Measurements from ENCODE around the gene SESN3. TPM values are rescaled to one million over a fixed set of nuclear protein-coding genes. Genes with fewer than 3 reads are reported as not detected.

SESN3 gene
- total RNA-seq, 1 experiment from 2014 or later: 36.8 TPM

- Histone ChIP-seq H4K20me1 (ENCODE audit: control insufficient read depth, insufficient read depth, insufficient read length) (no peaks in the 10 kb centered on the region), H4K8ac (replicated peaks; ENCODE audit: insufficient read length, low read depth, low read length) (no peak overlapping the region), H2BK5ac (ENCODE audit: insufficient read length, low read length) (no peak overlapping the region), H3K79me1 (ENCODE audit: insufficient read depth, low read depth, low read length, poor library complexity, severe bottlenecking) (no peaks in the 10 kb centered on the region), H4K91ac (ENCODE audit: insufficient read length, low read depth, low read length) (no peak overlapping the region), H2BK120ac (ENCODE audit: low read depth, low read length, poor library complexity, severe bottlenecking) (no peak overlapping the region), H2AFZ (ENCODE audit: low read length) (no peak overlapping the region), H2BK12ac (ENCODE audit: insufficient read length, low read depth, low read length) (no peak overlapping the region), H2BK15ac (ENCODE audit: low read depth, low read length) (no peak overlapping the region), H3K56ac (ENCODE audit: insufficient read length, low read depth, low read length) (no peak overlapping the region), H2BK20ac (ENCODE audit: low read depth, low read length, poor library complexity, severe bottlenecking) (no peak overlapping the region), H3K27me3 (ENCODE audit: insufficient read depth, low read length) (no peaks in the 10 kb centered on the region), H3K14ac (ENCODE audit: insufficient read depth, low read length) (no peak overlapping the region), H3T11ph (ENCODE audit: low read length) (no peak overlapping the region), H3K4ac (ENCODE audit: low read depth, low read length) (no peak overlapping the region), H3K23ac (ENCODE audit: insufficient read length, low read depth, low read length) (no peak overlapping the region), H3K18ac (ENCODE audit: insufficient read length, low read depth, low read length) (no peak overlapping the region), H2AK5ac (ENCODE audit: insufficient read length, low read length) (no peak overlapping the region), H3K27ac (ENCODE audit: insufficient read length, low read depth, low read length) (no peak overlapping the region), H3K9ac (ENCODE audit: extremely low read depth, insufficient read length, low read length) (no peak overlapping the region), H3K23me2 (ENCODE audit: insufficient read length, low read depth, low read length, poor library complexity, severe bottlenecking) (no peaks in the 10 kb centered on the region), H3K4me2 (ENCODE audit: insufficient read depth, insufficient read length, low read length) (no peak overlapping the region), H3K9me3 (ENCODE audit: control insufficient read depth, low read depth, low read length) (no peaks in the 10 kb centered on the region), H3K4me1 (ENCODE audit: insufficient read depth, low read length) (peaks cover 11% of the 10 kb centered on the region), H3K79me2 (ENCODE audit: insufficient read depth, low read length) (no peaks in the 10 kb centered on the region), H4K5ac (ENCODE audit: insufficient read length, low read depth, low read length) (no peak overlapping the region)
- H3K9me3 Mint-ChIP-seq: peaks cover 0 to 3% of the 10 kb centered on the region in 2 experiments; a peak in 1 of 5 replicates
- peak; percentile 71 for DNase-seq
- peaks cover 45 to 58% of the 10 kb centered on the region in 2 experiments for H3K4me1 Mint-ChIP-seq
- no CpG with 5 or more reads among the region's 6 CpGs for WGBS (ENCODE audit: extremely low coverage, insufficient read length, low lambda C conversion rate)
- H3K36me3 Mint-ChIP-seq (ENCODE audit: insufficient read depth in 1 of 3, low read depth in 3 of 3): peaks cover 0 to 8% (median 0%) of the 10 kb centered on the region in 3 experiments; a peak in 2 of 7 replicates
- peak overlapping the region; percentile 3 to 9; a peak in 4 of 5 replicates for H3K4me3 Mint-ChIP-seq
- H3K27ac Mint-ChIP-seq: peak overlapping the region in 2 of 3 experiments; percentile 76 to 90; a peak in 5 of 7 replicates
- TF ChIP-seq CTCF (conservative IDR thresholded peaks at IDR 0.05): no peak
- no peaks in the 10 kb centered on the region for H3K27me3 Mint-ChIP-seq (ENCODE audit: low read depth)
Measured at GRCh38 chr11:95279921-95280868, 49.2 kb upstream of the SESN3 start.

Measured in H9 (cell line).